AG04450 (cell line): ENCODE data around the gene DYNC2I2. TPM values are rescaled to one million over a fixed set of nuclear protein-coding genes. Genes with fewer than 3 reads are reported as not detected.
"Not testable (repeated sequence)": the region's sequence is repeated elsewhere in the genome, so short reads cannot be mapped to it uniquely, and the experiment has no call there.

Source experiments
- CTCF ChIA-PET: fragments of 300-600, 350-600 bp; formaldehyde crosslinking; extraction: SDS; loops from one replicate; lab custom pipeline; 2022; ENCODE audit warnings: antibody characterized with exemption, inconsistent platforms; lab: Charles Lee
- POLR2A ChIA-PET: fragments of 350-600 bp; formaldehyde crosslinking; extraction: SDS; loops from one replicate; lab custom pipeline; 2021; ENCODE audit warnings: antibody characterized with exemption, inconsistent platforms; lab: Yijun Ruan, JAX
- DNase-seq: peaks from one replicate; pipeline ENCODE4 v3.0.0-alpha.2; 2011; ENCODE audit warnings: low read depth, low spot score
- H3K27ac ChIP-seq: one replicate; pipeline ENCODE4 v1.5.1; 2012; ENCODE audit warnings: low read depth, low read length, control low read depth
- H3K27me3 ChIP-seq: one replicate; pipeline ENCODE4 v1.6.0; 2012; ENCODE audit warnings: low read length; ENCODE audit not compliant: control insufficient read depth, insufficient read depth
- H3K4me3 ChIP-seq: 2 replicates; pipeline ENCODE4 v1.5.1; 2011; ENCODE audit warnings: mild to moderate bottlenecking, low read depth, low read length, control low read depth
- H3K9me3 ChIP-seq: 2 replicates; pipeline ENCODE4 v1.5.1; 2012; ENCODE audit warnings: low read length; ENCODE audit not compliant: control insufficient read depth, insufficient read depth
- CTCF ChIP-seq: IDR thresholded peaks from 2 replicates; pipeline ENCODE4 v1.5.1; 2011; ENCODE audit warnings: low read depth, low read length, control low read depth, inconsistent platforms
- polyA plus RNA-seq: library from polyadenylated mRNA; depleted of rRNA; stranded (reverse); fragments of >200 nt; gene quantifications from 2 replicates; pipeline ENCODE4 v1.2.3, GENCODE V29; 2011

DYNC2I2 gene
- polyA plus RNA-seq, 1 experiment = 10.9 TPM

GRCh38 chr9:128703616-128704355 lies 47.1 kb upstream of the DYNC2I2 start:
- Histone ChIP-seq H3K9me3 (no peaks in the 10 kb centered on the region; the same call in 1 of the 2 replicates), H3K27me3 (no peaks in the 10 kb centered on the region), H3K27ac (no peak overlapping the region), H3K4me3 (no peak overlapping the region; the same call in 1 of the 2 replicates)
- no peak for DNase-seq
- ChIA-PET POLR2A (interaction anchor here (0.6 kb wide), 1 partner anchor 333 kb away, joined by 7 read pairs; the partner anchor contains the start of gene MIGA2), CTCF (no interaction called here)
- no peak for TF ChIP-seq CTCF

- ChIA-PET POLR2A (no interaction called here), CTCF (no interaction called here)
- no peaks in the 10 kb centered on the region; the same call in 1 of the 2 replicates for H3K9me3 ChIP-seq
- H3K27ac ChIP-seq = no peak overlapping the region
- TF ChIP-seq CTCF = no peak
- H3K4me3 ChIP-seq = peak overlapping the region; percentile 69
- H3K27me3 ChIP-seq = no peaks in the 10 kb centered on the region
- DNase-seq = no peak
Measured at GRCh38 chr9:128702949-128703615, 46.4 kb upstream of the DYNC2I2 start.

GRCh38 chr9:128702445-128702948 lies 45.9 kb upstream of the DYNC2I2 start, which contains the start of gene PKN3:
PKN3 (plus strand) TSS chr9:128702503; CDS start chr9:128702916, 413 bp downstream.
- POLR2A ChIA-PET = interaction anchor here (1.0 kb wide), 1 partner anchor 54 kb away, joined by 7 read pairs; no protein-coding TSS in a partner anchor
- peak within 1 kb of the TSS; percentile 69 for H3K4me3 ChIP-seq
- no peak for DNase-seq
- CTCF ChIA-PET = interaction anchor here (0.5 to 1.5 kb wide), 19 partner anchors 8 to 224 kb away, joined by 3 to 11 read pairs (median 4); no protein-coding TSS in a partner anchor
- no peaks in the 10 kb centered on the region for H3K27me3 ChIP-seq
- H3K27ac ChIP-seq = no peak within 1 kb of the TSS
- H3K9me3 ChIP-seq = no peaks in the 10 kb centered on the region; the same call in 1 of the 2 replicates
- peak; percentile 79 for TF ChIP-seq CTCF

GRCh38 chr9:128701227-128701854 lies 44.7 kb upstream of the DYNC2I2 start:
- no peak for DNase-seq
- H3K9me3 ChIP-seq = no peaks in the 10 kb centered on the region; the same call in 1 of the 2 replicates
- TF ChIP-seq CTCF = no peak
- POLR2A ChIA-PET = no interaction called here
- H3K4me3 ChIP-seq = no peak overlapping the region
- no peak overlapping the region for H3K27ac ChIP-seq
- CTCF ChIA-PET = interaction anchor here (0.7 to 1.5 kb wide), 7 partner anchors 8 to 225 kb away, joined by 3 to 11 read pairs (median 3); no protein-coding TSS in a partner anchor
- H3K27me3 ChIP-seq = no peaks in the 10 kb centered on the region

- DNase-seq, H3K27ac ChIP-seq, H3K27me3 ChIP-seq, CTCF ChIA-PET, H3K9me3 ChIP-seq, H3K4me3 ChIP-seq: not testable (repeated sequence)
- POLR2A ChIA-PET = interaction anchor here (0.7 kb wide), 1 partner anchor 37 kb away, joined by 4 read pairs; no protein-coding TSS in a partner anchor
Measured at GRCh38 chr9:128699096-128699795, 42.6 kb upstream of the DYNC2I2 start.
